GM21528 (cell line): ENCODE results near the gene MEG3.

ENCODE experiments used
- ATAC-seq: cut with Tn5 transposase; IDR thresholded peaks from one replicate; pipeline ENCODE4 v1.9.1; 2021; ENCODE audit warnings: mild to moderate bottlenecking, moderate library complexity; ENCODE audit not compliant: unreplicated experiment, low FRiP score

The MEG3 gene

DNA sequence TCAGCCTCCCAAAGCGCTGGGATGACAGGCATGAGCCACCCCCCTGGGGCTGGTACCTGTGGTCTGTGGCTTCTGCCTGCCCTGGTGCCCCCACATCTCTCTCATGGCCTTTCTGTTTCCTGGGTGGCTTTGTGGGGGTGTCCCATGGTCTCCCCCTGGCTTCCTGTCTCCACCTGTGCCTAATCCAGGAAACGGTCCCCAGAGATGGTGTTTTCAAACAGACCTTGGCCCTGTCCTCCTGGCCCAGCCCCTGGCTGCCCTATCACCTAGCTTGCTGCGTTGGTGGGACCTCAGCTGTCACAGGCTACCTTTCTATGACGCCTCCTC lies 18.1 kb downstream of the MEG3 start:
- ATAC-seq, result no peak

DNA sequence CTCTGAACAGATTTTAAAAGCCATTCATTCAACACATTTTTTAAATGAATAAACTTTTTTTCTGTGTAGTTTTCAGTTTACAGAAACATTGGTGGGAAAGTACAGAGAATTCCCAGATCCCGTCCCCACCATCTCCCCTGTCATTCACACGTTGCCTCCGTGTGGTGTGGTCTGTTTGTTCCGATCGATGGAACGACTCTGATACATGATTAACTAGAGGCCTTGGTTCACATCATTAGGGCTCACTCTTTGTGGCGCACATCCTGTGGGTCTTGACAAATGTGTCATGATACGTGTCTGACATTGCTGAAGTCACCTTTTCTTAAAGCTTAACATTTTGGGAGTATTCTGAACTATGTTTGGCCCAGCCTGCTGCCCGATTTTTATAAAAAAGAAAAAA lies 18.5 kb downstream of the MEG3 start:
- ATAC-seq, result no peak

DNA sequence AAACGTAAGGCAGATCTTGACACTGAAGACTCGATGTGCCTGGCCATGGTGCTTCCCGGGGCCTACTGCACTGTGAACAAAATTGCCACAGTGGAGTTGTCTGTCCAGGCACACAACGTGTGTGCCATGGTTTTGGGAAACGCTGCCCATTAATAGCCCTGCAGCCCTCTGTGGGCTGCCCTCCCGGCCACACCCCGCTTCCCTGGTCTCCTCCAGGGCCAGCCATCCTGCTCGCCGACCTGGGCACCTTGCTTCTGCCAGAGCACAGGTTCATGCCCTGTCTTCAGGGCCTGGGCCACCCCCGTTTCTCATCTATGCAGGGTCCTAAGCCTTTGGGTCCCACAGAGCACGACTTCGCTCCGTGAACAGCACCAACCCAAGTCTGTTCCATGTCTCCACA lies 18.9 kb downstream of the MEG3 start:
- no peak for ATAC-seq

DNA sequence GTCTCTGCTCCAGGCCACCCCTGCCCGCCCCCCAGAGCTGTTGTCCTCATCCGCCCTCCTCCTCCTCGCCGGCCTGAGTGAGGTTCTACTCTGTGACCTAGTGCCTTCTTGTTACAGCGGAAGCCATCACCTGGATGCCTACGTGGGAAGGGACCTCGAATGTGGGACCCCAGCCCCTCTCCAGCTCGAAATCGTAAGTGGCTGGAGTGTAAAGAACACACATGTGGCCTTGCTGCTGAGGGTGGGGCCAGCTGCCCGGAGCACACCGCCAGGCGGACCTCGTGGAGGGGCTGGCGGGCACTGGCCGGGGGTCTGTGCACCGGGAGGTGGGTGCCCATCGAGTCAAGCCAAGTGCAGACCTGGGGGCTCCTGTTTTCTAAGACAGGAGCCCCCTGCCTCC lies 19.4 kb downstream of the MEG3 start:
- ATAC-seq, result no peak

DNA sequence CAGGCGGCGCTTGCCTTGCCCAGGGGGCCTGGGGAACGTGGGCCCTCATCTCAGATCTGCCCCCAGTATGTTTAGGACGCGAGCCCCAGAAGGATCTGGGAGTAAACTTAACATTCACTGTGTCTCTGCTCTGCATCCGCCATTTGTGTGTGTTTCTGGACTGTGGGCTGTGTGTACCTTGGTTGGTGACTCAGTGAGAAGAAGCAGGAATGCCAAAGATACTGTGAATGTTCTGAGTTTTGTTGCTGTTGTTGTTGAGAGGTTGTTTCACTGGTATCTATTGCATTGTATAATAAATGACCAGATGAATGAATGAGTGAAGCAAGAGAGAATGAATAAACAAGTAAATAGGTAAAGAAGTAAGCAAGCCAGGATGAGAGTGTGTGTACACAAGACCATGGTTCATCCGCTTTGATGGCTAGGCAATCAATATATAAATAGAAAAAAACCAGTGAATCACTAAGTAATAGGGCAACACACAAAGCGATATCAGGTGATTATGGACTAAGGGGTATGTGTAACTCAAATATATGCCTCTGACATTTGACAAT lies 20.5 kb downstream of the MEG3 start:
- no peak for ATAC-seq

DNA sequence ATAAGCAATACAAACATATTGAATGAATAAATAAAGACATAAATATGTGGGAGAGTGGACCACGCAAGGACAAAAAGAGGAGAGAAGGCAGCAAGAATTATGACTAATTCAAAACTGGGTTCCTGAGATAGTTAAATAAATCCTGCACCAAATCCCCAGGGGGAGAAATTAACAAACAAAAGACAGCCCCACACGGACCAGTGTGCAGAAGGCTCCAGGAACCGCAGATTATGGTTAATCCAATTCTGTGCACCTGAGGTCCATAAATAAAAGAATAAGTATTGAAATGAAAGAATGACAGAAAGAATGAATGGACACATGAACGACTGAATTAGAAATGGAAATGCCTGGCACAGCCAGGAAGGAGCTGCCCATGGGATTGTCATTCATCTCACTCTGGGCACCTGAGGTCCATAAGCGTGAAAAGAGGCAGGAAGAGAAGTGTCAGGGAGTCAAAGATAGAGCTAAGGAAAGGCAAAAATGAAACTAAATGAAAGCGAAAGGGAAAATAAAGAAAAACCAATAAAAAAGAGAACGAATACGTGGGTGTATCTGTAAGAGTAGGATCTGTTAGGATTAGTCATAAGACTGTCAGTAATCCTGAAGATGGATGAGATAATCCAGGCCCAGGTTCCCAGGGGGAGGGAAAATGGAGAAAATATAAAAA lies 23.3 kb downstream of the MEG3 start:
- no peak for ATAC-seq

DNA sequence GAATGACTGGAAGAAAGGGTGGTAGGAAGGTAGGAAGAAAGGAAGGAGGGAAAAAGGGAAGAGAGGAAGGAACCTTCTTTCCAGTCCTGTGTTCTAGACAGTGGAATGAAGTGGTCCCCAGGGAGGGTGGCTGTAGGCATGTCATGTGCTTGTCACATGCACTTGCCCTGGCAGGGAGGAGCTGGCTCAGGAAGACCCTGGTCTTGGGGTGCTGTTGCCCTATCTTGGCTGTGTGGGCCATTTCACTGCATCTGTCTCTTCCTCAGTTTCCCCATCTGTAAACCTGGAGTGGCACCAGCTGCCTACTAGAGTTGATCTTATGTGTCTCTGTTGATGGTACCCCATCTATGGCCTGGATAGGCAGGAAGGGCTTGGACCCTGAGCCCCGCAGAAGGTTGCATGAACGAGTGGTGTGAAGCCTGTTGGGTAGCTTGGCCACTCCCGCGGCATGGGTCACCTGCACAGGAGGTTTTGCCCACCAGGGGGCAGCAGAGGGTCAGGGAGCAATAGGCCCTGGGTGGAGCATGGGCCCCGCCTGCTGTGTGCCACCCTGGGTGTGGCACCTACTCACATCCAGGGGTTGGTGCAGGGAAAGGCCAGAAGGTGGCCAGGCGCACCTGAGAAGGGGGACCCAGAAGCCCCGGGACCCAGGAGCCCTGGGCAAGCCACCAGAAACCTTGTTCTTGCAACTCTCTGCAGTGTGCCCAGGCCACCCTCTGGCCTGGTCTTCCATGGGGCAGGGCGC lies 25.1 kb downstream of the MEG3 start:
- ATAC-seq, result no peak

DNA sequence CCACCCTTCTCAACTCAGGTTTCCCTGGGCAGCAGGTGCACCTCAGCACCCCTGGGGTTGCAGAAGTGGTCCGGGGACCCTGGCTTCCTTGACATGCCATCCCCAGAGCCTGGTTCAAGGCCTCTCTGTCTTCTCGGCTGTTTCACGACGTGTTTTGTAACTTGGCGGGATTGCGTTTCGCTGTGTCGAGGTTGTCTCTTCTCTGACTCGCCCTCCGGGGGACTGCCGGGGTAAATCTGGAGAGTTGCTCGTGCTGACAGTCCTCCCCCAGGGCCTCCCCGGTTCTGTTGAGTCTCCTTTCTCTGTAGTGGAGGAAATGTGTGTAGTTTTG lies 25.6 kb downstream of the MEG3 start:
- no peak for ATAC-seq

DNA sequence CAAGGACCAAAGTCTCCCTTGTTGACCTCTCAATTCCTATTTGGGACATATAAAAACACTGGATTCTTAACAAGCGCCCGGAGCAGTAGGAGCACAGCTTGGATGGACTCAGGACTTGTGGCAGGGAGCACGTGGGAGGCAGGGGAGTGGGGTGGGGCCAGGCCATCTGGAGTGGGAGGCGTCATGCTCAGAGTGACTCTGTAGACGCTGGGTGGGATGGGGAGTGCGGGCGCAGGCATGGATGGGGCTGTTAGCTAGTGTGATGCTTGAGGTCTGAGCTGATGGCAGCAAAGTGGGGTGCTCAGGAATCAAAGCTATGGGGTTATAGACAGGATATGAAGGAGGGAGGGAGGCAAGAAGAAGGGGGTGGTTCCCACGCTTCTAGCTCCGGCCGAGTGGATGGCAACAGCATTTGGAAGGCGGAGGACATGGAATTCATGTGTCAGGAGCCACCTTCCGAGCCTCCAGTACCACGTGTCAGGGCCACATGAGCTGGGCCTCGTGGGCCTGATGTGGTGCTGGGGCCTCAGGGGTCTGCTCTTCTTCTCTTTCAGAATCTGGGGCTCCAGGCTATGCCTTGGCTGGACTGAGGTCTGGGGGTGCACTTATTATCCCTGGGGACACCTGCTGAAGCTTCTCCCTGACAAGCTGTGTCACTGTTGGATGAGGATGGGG lies 26.2 kb downstream of the MEG3 start:
- ATAC-seq, result no peak

DNA sequence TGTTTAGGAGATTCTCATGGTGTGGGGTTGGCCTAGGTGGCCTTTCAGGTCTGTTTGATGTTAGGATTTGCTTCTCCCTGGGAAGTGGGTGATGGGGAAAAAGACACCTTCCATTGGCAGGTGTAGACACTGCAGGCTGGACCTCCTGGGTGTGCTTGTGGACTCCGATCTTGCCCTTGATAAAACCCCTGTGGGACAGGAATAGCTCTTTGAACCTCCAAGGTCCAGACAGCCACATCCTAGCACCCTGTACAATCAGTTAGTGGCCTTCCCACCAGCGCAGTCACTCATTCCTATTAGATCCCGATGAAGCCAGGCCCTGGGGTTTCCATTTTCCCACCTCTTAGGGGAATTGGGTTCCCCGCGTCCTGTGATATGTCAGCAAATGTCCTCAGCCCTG lies 28.5 kb downstream of the MEG3 start:
- ATAC-seq, result no peak

DNA sequence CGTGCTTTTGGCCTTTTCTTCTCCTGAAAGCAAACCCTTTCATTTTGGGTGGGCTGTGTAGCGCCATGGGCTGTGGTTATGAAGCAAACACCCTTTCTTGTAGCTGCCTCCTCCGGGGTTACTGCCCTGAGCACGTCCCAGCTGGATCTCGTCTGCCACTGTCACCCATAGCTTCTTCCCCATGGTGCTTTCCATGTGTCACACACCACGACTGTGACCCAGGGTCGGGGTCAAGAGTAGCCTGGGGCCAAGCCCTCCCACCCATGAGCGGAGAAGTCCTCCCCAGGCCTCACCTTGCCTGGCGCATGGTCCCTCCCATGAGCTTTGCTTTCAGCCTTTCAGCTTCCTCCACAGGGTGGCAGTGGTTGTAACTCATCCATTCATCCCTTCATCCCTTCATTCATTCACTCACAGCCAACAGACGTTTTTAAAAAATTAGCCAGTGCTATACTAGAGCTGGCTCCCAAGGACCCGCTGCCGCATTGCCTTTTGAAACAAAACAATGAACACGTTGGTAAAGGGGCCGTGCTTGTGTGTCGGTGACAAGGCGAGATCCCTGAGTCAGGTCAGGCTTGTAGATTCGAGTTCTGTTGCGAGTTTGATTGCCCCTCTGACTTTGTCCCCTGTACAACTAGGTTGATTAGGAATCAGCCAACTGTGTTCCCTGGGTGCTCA lies 29.5 kb downstream of the MEG3 start:
- no peak for ATAC-seq

DNA sequence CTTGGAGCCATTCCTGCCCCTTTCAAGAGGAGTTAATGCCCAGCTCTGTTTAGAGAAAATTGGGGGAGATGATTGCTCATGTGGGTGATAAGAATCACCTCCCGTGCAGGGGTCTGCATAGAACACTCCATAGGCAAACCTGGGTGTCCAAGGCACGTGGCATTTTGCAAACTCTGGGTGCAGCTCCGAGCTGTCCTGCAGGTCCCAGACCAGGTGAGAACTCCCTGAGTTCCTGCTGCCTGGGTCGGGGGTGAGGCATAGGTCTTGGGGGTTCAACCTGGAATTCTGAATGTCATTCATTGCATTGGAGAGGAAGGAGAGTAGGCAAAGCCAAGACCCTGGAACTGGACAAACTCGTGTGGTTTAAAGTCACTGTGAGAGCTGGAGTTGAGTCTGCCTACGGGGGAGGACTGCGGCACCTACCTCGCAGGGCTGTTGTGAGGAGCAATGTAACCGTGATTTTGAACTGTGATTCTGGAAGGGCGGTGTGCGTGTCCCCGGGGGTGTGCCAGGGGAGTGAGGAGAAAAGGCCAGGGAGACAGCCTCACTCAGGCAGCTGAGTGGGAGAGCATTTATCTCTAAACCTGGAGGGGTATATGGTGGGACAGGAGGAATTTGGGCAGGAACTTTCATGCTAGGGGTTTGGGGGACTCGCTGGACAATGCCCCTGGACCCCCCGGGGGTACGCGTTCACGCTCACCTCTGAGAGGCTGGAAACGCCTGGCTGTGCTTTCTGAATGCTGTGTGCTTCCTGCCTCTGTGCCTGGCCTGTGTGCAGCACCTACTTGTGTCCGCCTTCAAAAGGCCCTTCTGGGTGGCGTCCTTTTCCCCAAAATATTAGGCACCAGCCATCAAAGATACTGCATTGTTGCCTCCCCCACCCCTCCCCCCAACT lies 30.4 kb downstream of the MEG3 start:
- no peak for ATAC-seq

DNA sequence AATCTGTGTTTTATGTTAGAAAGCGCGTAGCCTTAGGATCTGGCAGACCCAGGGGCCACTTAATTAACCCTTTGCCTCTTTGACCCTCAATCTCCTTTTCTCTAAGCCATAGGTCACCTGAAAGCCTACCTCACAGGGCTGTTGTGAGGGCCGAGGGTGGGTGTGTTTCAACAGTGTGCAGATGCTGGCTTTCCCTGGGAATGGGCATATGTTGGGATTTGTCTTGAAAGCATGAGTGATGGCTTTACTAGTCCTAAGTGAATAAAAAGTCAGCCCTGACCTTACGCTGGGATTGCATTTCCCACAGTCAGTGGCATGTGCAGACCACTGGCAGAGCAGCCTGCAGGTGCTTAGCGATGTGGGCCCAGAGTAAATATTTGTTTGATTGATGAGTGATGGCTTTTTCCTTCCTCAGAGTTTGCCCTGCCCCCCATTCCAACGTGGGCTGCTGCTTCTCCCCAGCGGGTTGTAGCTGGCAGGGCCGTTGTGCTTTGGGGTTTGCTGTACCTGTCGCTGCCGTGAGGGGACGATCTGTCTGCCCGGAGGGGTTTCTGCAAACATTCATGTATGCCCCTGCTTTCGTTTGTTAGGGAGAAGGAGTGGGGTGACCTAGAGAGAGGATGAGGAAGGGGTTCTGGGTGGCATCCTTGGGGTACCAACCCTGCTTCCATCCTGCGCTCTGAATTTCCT lies 31.5 kb downstream of the MEG3 start:
- no peak for ATAC-seq

DNA sequence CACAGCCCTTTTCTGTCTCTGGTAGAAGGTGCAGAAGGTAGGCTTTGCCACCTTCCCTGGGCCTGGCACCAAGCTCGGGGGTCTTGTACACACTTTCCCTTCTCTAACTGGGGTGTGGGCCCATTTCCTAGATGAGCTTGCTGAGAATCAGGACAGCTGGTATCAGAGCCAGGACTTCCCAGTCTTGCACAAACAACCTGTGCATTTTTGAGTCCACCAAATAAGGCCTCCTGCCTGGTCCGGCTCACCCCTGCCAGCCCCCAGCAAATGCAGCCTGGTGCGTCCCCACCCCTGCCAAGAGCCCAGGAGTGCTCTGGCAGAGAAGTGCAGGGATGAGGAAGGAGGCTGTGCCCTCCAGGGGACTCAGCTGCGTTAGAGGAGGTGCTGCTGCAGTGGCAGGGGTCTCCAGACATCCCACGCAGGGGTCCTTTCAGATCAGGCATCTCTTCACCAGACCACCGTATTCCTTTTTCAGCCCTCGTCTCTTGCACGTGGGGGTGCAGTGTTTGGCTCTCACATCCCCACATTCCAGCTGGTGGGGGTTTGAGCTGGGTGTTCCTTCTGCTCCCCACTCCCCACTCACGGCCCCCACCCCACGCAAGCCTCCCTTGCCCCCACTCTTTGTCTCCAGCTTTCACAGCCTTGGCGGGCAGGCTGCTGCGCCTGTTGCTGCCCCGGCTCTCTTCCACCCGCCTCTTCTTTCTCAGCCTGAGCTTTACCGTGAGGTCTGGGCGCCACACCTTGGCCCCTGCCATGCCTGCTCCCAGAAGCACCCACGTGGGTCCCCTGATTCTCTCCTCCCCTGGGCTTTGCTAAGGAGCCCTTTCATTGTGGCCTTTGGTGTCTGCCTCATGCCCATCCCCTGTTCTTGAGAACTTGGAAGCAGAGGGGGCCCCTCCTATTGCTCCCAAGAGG lies 32.3 kb downstream of the MEG3 start:
- ATAC-seq, result no peak

DNA sequence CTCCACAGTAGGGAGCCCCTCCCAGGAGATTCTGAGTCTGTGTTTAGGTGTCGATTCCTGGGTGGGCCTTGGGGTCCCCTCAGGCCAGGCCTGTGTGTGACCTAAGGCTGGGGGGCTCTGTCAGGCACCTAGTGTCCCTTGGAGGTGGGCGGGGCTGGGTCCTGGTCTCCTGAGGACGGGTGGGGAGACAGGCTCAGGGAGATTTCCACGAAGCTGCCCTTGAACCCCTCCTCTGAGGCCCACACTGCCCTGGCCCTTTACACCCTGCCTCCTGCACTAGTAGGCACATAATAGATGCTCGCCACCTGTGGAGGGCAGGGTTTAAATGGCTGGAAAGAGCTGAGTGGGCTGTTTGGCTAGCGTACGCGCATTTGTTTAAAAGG lies 32.9 kb downstream of the MEG3 start:
- ATAC-seq, result no peak

DNA sequence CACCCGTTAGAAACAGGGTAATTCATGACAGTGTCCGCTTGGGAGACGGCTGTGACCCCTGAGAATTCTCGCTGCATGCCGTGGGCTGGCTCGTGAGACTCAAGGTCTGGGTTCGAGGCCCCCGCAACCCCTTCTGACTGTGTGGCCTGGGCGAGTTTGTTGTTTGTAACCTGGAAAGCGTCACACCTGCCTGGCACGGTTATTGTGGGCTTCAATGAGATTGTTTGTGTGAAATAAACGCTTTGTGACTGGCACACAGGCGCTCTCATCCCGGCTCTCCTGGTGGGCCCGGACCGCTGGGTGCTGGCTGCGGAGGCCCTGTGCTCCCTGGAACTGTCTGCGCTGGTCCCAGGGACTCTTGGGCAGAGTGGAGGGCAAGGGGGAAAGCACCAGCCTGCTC lies 33.9 kb downstream of the MEG3 start:
- no peak for ATAC-seq

DNA sequence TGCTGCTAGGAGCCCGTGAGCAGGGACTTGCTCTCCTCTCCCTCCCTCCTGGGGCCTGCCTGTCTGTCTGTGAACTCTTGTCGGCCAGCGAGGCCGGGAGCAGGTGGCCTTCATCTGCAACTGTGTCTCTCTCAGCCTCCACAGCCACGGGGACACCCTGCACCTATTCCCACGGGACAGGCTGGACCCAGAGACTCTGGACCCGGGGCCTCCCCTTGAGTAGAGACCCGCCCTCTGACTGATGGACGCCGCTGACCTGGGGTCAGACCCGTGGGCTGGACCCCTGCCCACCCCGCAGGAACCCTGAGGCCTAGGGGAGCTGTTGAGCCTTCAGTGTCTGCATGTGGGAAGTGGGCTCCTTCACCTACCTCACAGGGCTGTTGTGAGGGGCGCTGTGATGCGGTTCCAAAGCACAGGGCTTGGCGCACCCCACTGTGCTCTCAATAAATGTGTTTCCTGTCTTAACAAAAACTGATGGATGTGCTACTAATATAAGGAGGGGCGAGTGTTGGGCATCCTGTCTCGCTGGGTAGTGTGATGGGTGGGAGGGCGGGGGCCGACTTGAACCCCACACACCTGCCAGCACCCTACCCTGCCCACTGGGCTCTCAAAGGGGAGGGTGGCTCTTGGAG lies 34.8 kb downstream of the MEG3 start:
- ATAC-seq, result no peak

DNA sequence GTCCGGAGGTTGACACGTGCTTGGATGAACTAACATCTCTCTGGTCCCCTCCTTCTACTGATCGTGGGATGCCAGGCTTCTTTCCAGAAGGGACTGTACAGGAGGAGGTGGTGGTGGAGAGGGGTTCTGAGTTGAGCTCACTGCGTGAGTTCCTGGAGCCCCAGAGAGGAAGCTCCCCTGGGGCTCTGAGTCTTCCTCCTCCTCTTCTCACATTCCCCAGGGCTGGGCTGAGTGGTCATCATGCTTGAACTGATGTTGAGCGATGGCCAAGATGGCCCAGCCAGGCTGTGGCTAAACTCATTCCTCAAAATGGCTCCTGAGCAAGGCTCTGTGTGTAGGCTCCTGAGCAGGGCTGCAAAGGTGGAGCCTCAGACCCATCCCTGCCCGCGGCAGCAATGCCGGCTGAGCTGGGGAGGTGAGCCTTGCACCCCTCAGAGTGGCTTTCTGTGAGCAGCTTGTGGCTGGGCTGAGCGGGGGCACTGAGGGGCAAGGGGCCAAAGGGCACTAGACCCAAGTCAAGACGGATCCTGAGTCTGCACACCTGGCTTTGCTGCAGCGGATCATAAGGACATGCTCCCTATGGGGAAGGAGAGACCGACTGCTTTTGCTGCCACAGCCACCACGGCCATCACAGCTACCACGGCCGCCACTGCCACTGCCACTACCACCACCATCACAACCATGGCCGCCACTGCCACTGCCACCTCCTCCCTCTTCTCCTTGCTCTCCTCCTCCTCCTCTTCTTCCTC lies 35.4 kb downstream of the MEG3 start:
- ATAC-seq, result no peak
